BLaER1 (cell line): ENCODE measurements around the gene BRD1.

ENCODE experiments used
- H3K27ac ChIP-seq: shearing (Covaris generic); formaldehyde crosslinking; 2 replicates; pipeline ENCODE4 v1.8.1; 2022
- H3K27me3 ChIP-seq: shearing (Covaris generic); formaldehyde crosslinking; 2 replicates; pipeline ENCODE4 v1.8.1; 2022
- H3K36me3 ChIP-seq: shearing (Covaris generic); formaldehyde crosslinking; 2 replicates; pipeline ENCODE4 v1.8.1; 2022
- H3K4me1 ChIP-seq: shearing (Covaris generic); formaldehyde crosslinking; 2 replicates; pipeline ENCODE4 v1.8.1; 2022
- H3K4me2 ChIP-seq: shearing (Covaris generic); formaldehyde crosslinking; 2 replicates; pipeline ENCODE4 v1.8.1; 2022
- H3K4me3 ChIP-seq: shearing (Covaris generic); formaldehyde crosslinking; 2 replicates; pipeline ENCODE4 v1.8.1; 2022
- H3K9ac ChIP-seq: shearing (Covaris generic); formaldehyde crosslinking; 2 replicates; pipeline ENCODE4 v1.8.1; 2022
- H3K9me3 ChIP-seq: shearing (Covaris generic); formaldehyde crosslinking; 2 replicates; pipeline ENCODE4 v1.8.1; 2022
- H4K20me1 ChIP-seq: shearing (Covaris generic); formaldehyde crosslinking; 2 replicates; pipeline ENCODE4 v1.8.1; 2022
- Cebpa-rat ChIP-seq: shearing (Covaris generic); IDR thresholded peaks from 2 replicates; pipeline ENCODE4 v1.8.1; 2022

Gene BRD1

DNA sequence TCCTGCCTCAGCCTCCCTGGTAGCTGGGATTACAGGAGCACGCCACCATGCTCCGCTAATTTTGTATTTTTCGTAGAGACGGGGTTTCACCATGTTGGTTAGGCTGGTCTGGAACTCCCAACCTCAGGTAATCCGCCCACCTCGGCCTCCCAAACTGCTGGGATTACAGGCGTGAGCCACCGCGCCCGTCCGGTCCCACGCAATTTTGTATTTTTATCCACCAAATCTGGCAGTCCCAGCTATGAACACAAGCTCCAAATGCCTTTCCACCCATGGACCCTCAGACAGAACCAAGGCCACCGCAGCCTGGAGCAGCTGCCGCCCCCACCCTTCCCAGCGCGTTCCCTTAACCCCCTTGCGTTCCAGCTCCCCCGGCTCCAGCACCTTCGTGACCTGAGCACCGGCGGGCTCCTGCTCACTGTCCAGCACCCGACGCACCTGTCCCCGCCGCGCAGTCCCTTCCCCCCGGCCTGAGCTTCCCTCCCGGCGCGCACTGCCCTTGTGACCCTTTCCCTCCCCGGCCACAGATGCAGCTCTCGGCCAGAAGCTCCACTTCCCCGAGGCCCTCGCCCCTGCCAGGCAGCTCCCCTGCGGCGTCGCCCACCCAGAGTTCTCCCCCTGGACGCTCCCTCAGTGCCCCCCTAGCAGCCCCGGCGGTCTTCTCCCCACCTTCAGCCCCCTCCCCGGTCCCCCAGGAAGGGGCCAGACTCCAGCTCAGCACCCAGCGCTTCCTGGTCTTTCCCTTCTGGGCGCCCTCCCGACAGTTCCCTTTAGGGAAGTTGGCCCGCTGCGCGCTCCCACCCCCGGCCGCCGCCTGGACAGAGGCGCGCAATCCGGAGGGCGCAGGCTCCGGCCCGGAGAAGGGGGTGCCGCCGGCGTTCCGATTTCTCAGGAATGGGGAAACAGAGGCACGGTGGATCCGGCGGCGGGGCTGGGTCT, 20.3 kb upstream of the BRD1 start:
- no peaks in the 10 kb centered on the region for H3K9me3 ChIP-seq
- H3K4me1 ChIP-seq = peaks cover 43% of the 10 kb centered on the region
- H3K4me3 ChIP-seq = peak overlapping the region; percentile 73
- peak overlapping the region; percentile 98 for H3K4me2 ChIP-seq
- H3K27me3 ChIP-seq = peaks cover 70% of the 10 kb centered on the region
- H3K36me3 ChIP-seq = no peaks in the 10 kb centered on the region
- peaks cover 10% of the 10 kb centered on the region; the same call in 1 of the 2 replicates for H4K20me1 ChIP-seq
- no peak for TF ChIP-seq Cebpa-rat
- no peak overlapping the region for H3K9ac ChIP-seq
- H3K27ac ChIP-seq = no peak overlapping the region

DNA sequence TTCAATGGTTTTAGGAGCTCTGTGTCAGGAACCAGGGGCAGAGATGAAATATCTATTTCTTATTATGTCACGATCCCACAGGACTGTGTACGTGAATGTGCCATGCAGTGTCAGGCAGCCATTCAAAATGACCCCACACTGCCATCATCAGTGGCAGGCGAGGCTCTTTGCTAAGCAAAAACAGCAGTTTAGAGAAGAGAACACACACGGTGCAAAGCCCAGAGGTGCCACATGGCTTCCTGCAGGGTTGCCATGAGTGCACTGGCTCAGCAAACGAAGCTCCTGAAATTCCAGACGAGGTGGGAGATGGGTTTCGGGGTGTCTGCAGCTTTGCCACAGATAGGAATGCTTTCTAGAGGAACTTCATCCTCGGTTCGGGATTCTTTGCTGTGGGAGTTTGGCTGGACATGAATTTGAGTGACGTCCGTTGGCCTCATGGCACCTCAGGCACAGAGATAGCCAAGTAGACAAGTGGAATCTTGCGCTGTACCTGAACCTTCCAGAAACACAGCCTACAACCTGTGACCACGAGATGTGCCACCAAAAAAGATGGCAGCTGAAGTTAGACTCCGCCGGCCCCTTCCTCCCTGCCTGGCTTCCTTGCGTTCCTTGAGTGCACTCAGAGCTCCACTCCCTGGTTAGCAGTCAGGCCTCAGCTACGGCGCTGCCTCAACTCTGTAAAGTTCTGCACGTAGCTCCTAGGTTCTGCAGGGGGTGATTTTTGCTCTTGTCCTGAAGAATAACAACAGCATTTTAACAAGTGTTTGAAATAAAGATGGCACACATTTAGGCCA, 18.2 kb upstream of the BRD1 start:
- no peaks in the 10 kb centered on the region for H3K36me3 ChIP-seq
- H3K4me1 ChIP-seq = peaks cover 24% of the 10 kb centered on the region
- no peaks in the 10 kb centered on the region for H3K9me3 ChIP-seq
- no peak overlapping the region for H3K4me2 ChIP-seq
- H3K27me3 ChIP-seq = peaks cover 60% of the 10 kb centered on the region
- peaks cover 10% of the 10 kb centered on the region; the same call in 1 of the 2 replicates for H4K20me1 ChIP-seq
- no peak for TF ChIP-seq Cebpa-rat
- no peak overlapping the region for H3K4me3 ChIP-seq
- H3K27ac ChIP-seq = no peak overlapping the region
- no peak overlapping the region for H3K9ac ChIP-seq

DNA sequence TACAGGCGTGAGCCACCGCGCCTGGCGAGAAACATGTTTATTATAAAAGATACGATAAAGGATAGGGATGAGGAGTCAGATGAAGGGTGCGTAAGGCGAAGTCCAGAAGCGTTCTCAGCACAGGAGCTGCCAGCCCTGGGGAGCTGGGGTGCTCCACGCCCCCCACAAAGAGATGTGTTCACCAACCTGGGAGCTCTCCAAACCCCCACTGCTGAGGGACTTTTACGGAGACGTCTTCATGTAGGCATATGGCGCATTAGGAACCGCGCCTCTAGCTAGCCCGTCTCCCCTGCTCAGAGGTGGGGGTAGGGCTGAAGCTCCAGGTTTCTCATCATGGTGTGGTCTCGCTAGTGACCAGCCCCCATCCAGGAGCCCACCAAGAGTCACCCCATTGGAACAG, 17.6 kb upstream of the BRD1 start:
- Histone ChIP-seq H3K4me1 (peaks cover 20% of the 10 kb centered on the region), H3K4me3 (no peak overlapping the region), H4K20me1 (peaks cover 10% of the 10 kb centered on the region; the same call in 1 of the 2 replicates), H3K9ac (no peak overlapping the region), H3K27ac (no peak overlapping the region), H3K27me3 (peaks cover 54% of the 10 kb centered on the region), H3K4me2 (no peak overlapping the region), H3K36me3 (no peaks in the 10 kb centered on the region), H3K9me3 (no peaks in the 10 kb centered on the region)
- TF ChIP-seq Cebpa-rat = no peak

DNA sequence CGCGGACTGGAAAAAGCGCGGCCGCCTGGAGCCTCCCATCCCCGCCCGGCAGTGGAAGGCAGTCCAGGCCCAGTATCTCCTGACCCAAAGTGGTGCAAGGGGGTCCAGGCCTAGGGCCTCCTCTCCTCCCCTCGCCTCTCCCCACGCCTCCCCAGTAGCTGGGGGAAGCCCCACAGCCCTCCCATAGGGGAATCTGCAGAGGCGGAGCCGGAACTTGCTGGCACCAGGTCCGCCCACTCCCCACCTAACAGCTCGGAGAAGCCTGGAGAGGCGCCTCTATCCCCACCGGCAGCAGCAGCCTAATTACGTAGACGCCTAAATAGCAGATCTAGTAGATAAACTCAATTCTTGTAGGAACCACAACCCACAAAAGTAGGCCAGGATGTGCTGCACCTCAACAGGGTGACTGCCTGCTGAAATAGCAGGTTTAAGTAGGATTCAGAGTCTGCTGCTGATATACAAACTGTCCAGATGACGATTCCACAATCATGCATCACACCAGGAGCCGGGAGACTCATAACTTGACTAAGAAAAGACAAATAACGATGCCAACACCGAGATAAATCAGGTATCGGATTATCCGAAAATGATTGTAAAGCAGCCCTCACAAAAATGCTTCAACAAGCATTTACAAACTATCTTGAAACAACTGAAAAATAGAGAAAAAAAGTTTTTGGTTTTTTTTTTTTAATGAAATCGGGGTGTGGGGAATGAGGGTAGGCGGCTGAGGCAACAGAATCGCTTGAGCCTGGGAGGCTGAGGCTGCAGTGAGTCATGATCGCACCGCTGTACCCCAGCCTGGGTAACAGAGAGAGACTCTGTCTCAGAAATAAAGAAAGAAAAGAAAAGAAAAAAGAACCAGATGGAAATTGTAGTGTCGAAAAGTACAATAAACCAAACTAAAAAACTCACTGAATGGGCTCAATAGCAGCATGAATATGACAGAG, 11.4 kb upstream of the BRD1 start:
- Histone ChIP-seq H3K9me3 (no peaks in the 10 kb centered on the region), H3K9ac (no peak overlapping the region; the same call in 1 of the 2 replicates), H4K20me1 (no peaks in the 10 kb centered on the region), H3K4me2 (peak overlapping the region; percentile 81), H3K27me3 (no peaks in the 10 kb centered on the region), H3K4me3 (no peak overlapping the region), H3K36me3 (no peaks in the 10 kb centered on the region), H3K27ac (peak overlapping the region; percentile 28; the same call in 1 of the 2 replicates), H3K4me1 (peaks cover 19% of the 10 kb centered on the region)
- TF ChIP-seq Cebpa-rat = no peak

DNA sequence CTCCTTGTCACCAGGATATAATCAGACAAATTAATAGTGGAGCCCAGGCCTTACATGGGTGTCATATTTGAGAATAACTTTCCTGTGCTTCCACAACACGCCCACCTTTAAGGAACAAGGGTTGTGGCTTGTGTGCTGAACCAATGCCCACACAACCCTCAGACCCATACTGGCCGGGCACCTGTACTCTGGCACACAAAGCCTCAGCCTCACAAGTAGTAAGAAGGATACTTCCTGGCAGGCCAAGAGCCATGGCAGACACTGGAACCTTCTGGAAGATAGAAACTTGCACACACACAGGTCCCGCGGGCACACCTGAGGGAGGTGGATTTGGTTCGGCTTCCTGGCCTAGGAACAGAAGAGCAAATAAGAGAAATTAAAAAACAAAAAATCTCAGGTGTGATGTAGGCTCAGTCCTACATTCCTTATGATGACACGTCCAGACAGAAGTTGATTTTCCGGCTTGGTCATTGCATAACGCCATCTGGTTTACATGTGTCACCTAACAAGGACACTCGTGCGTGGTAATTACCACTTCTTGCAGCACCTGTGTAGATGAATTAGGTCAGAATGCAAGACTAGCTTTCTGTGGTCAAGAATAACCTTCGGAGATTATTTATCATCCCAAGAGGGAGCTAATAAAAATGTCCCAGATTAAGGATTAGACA, 5.8 kb upstream of the BRD1 start:
- Histone ChIP-seq H4K20me1 (no peaks in the 10 kb centered on the region), H3K36me3 (no peaks in the 10 kb centered on the region), H3K27ac (no peak overlapping the region), H3K9ac (no peak overlapping the region), H3K4me2 (no peak overlapping the region), H3K27me3 (no peaks in the 10 kb centered on the region), H3K9me3 (no peaks in the 10 kb centered on the region), H3K4me3 (no peak overlapping the region), H3K4me1 (peaks cover 9% of the 10 kb centered on the region)
- TF ChIP-seq Cebpa-rat = no peak

DNA sequence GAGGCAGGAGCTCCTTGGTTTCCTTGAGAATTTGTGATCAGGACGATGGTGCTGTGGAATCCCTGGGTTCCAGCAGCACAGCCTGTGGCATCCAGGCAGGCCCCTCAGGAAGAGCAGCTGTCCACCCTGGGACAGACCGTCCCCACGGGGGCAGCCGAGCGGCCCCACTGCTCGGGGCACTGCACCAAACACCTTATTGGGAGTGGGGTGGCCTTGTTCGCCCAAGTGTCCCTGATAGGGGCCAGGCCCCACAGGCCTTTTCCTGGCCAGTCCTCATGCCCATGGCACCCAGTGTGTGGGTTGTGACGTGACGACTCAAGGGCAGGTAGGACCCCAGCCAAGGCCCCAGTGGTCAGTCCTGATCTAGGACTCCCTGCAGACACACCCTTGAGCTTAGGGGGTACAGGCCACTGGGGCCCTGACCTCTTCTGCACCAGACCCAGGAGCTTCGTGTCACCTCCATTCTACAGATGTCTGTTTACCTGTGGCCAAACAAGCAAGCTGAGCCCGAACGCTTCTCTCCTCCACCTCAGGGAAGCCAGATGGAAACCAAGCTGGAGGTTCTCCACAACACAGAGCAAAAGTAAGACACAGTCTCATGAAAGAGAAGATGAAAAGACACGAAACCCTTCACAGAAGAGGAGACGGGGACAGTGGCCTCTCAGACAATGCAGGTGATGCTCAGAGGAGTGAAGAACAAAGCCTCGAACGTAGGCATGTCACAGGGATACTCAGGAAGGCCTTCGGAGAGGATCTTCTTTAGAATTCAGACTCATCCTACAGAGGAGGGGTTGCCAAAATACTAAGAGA, 1.6 kb upstream of the BRD1 start:
- no peak for TF ChIP-seq Cebpa-rat
- H4K20me1 ChIP-seq = peaks cover 29% of the 10 kb centered on the region
- no peaks in the 10 kb centered on the region for H3K27me3 ChIP-seq
- no peak overlapping the region for H3K4me3 ChIP-seq
- H3K4me1 ChIP-seq = peaks cover 20% of the 10 kb centered on the region
- H3K4me2 ChIP-seq = no peak overlapping the region
- no peaks in the 10 kb centered on the region for H3K9me3 ChIP-seq
- H3K27ac ChIP-seq = no peak overlapping the region
- H3K36me3 ChIP-seq = peaks cover 13% of the 10 kb centered on the region
- no peak overlapping the region for H3K9ac ChIP-seq

DNA sequence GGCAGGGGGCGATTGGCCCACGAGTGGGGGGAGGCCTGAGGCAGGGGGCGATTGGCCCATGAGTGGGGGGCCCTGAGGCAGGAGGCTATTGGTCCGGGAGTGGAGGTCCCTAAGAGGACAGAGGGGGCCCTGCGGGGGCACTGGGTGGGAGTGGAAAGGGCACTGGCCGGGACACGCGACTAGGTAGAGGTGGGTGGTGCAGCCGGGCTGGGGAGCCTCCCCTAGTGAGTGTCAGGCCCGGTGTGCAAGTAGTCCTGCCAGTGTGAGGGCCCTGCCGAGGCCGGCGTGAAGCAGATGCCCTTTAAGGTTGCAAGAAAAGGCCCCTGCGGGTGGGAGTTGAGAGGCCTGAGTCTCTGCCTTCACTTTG, 909 bp upstream of the BRD1 start:
- Histone ChIP-seq H3K27ac (peak overlapping the region; percentile 97; the same call in 1 of the 2 replicates), H3K36me3 (peaks cover 20% of the 10 kb centered on the region), H3K4me1 (peaks cover 27% of the 10 kb centered on the region), H3K9ac (no peak overlapping the region), H3K9me3 (no peaks in the 10 kb centered on the region), H4K20me1 (peaks cover 36% of the 10 kb centered on the region), H3K27me3 (no peaks in the 10 kb centered on the region), H3K4me2 (peak overlapping the region; percentile 98), H3K4me3 (no peak overlapping the region; the same call in 1 of the 2 replicates)
- no peak for TF ChIP-seq Cebpa-rat

DNA sequence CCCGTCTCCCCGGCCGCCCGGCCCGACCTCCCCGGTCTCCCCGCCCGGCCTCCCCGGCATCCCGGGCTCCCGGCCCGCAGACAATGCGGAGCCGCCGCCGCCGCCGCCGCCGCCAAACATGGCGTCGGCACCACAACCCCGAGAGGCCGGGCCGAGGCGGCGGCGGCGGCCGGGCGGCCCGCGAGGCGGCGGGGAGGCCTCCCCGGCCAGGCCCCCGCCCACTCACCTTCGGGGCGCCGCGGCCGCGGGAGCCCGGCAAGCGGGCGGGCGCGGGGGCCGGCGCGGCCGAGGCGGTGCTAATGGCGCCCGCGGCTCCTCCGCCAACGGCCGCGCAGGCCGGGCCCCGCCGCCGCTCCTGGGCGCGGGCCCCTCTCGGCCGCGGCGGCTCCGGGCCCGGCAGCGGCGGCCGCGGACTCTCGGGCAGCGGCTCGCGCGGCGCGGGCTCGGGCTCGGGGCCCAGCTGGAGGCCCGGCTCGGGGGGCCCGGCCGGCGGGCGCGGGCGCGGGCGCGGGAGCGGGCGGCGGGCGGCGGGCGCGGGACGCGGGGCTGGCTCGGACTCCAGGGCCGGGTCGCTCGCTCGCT, 311 bp downstream of the BRD1 start:
- H3K36me3 ChIP-seq = peaks cover 32% of the 10 kb centered on the region
- H3K9ac ChIP-seq = peak overlapping the region; percentile 98
- peaks cover 39% of the 10 kb centered on the region for H3K4me1 ChIP-seq
- no peaks in the 10 kb centered on the region for H3K27me3 ChIP-seq
- peak overlapping the region; percentile 98 for H3K4me2 ChIP-seq
- peak overlapping the region; percentile 97 for H3K27ac ChIP-seq
- peak overlapping the region; percentile 98 for H3K4me3 ChIP-seq
- H3K9me3 ChIP-seq = no peaks in the 10 kb centered on the region
- H4K20me1 ChIP-seq = peaks cover 48% of the 10 kb centered on the region
- TF ChIP-seq Cebpa-rat = no peak
